Body of pancreas (tissue), 4 donors: ENCODE data around the gene GATA2. TPM values are rescaled to one million over a fixed set of nuclear protein-coding genes. Genes with fewer than 3 reads are reported as not detected.

ENCODE experiments used
- ATAC-seq: fragments of 150-250 bp; one replicate; pipeline ENCODE4 v1.9.1; 2016
- DNase-seq, 4 donors: peaks; one replicate each; pipeline ENCODE4 v3.0.0-alpha.2; 2019
- H3K27ac ChIP-seq, 4 donors: fragments of 200-600 bp; sonication (generic); 1 replicate in 3 of 4; 2 replicates in 1 of 4; pipeline versions ENCODE4 v1.5.1 to v1.6.1; 2016 to 2019; ENCODE audit warnings: mild to moderate bottlenecking in 1 of 4, mixed read lengths in 1 of 4, moderate library complexity in 1 of 4
- H3K27me3 ChIP-seq, 2 donors: fragments of 200-600 bp; sonication (generic); one replicate each; pipeline ENCODE4 v1.6.0; 2016; ENCODE audit warnings: mild to moderate bottlenecking in 1 of 2
- H3K36me3 ChIP-seq, 2 donors: fragments of 200-600 bp; sonication (generic); replicated peaks in 1 of 2; 2 replicates each; pipeline ENCODE4 v1.5.1; 2016; ENCODE audit warnings: low read depth in 2 of 2; ENCODE audit not compliant: insufficient read depth in 1 of 2
- H3K4me1 ChIP-seq: fragments of 200-600 bp; sonication (generic); one replicate; pipeline ENCODE4 v1.6.0; 2016
- H3K4me3 ChIP-seq, 2 donors: fragments of 200-600 bp; sonication (generic); 1 replicate in 1 of 2; 2 replicates in 1 of 2; pipeline ENCODE4 v1.5.1; 2016 to 2019
- H3K9me3 ChIP-seq, 3 donors: fragments of 200-600 bp; sonication (generic); 1 replicate in 2 of 3; 2 replicates in 1 of 3; pipeline ENCODE4 v1.5.1; 2016
- POLR2A ChIP-seq, 3 donors: fragments of 450-650 bp; IDR thresholded peaks; one replicate each; pipeline ENCODE4 v1.6.1; 2016; ENCODE audit warnings: antibody characterized with exemption in 3 of 3, mild to moderate bottlenecking in 2 of 3
- WGBS, 2 donors: methylation state at CpG; one replicate each; pipeline ENCODE4 v1.1.5; 2017; 5-methylcytosine and 5-hydroxymethylcytosine counted together
- intact Hi-C: fragments of 100-400 bp; cut with DNase I; formaldehyde crosslinking; loops from one replicate; pipeline ENCODE4 v1.15.1; 2023
- total RNA-seq, 2 donors: library from RNA; depleted of rRNA; stranded (reverse); fragments of >200 nt; gene quantifications; one replicate each; pipeline ENCODE4 v1.1.0, GENCODE V29; 2016
- TF ChIP-seq, protein P1 (sequence below), 7 experiments: fragments of 450-650 bp in 4 of 7; fragments of 200-600 bp in 3 of 7; sonication (generic) in 3 of 7; IDR thresholded peaks; one replicate each; pipeline ENCODE4 v1.5.1; 2016 to 2019; ENCODE audit warnings: antibody characterized with exemption in 7 of 7

Gene GATA2
- total RNA-seq, 2 donors from 2014 or later = 11.7 to 12.9 TPM

DNA sequence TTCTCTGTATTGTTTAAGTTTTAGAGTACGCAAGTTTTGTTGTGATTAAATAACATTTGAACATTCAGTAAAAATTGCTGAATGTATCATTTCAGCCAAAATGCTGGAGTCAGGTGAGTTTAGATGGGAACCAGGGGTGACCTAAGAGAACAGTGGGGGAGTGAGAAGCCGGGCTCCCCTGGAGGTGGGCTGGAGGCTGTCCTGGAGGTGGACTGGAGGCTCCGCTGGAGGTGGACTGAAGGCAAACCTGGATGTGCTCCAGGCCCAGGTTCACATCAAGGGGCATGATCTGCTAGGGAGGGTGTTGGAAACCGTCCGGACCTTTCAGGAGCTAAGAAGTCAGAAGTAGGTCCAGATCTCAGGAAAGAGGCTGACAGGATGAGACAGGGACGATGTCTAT, 50.1 kb downstream of the GATA2 start:
- H3K4me3 ChIP-seq = no peak overlapping the region
- H3K4me1 ChIP-seq = no peaks in the 10 kb centered on the region
- ATAC-seq (no peak), DNase-seq (no peak)
- no peaks in the 10 kb centered on the region for H3K36me3 ChIP-seq
- intact Hi-C loops = no loop called here
- H3K27ac ChIP-seq = no peak overlapping the region
- no peaks in the 10 kb centered on the region for H3K9me3 ChIP-seq
- no peaks in the 10 kb centered on the region for H3K27me3 ChIP-seq
- 84 to 86% methylated on average over 6 of the region's 6 CpGs for WGBS, 2 donors
- no peak for TF ChIP-seq POLR2A (IDR thresholded peaks at IDR 0.05)
- TF ChIP-seq, protein P1, sequence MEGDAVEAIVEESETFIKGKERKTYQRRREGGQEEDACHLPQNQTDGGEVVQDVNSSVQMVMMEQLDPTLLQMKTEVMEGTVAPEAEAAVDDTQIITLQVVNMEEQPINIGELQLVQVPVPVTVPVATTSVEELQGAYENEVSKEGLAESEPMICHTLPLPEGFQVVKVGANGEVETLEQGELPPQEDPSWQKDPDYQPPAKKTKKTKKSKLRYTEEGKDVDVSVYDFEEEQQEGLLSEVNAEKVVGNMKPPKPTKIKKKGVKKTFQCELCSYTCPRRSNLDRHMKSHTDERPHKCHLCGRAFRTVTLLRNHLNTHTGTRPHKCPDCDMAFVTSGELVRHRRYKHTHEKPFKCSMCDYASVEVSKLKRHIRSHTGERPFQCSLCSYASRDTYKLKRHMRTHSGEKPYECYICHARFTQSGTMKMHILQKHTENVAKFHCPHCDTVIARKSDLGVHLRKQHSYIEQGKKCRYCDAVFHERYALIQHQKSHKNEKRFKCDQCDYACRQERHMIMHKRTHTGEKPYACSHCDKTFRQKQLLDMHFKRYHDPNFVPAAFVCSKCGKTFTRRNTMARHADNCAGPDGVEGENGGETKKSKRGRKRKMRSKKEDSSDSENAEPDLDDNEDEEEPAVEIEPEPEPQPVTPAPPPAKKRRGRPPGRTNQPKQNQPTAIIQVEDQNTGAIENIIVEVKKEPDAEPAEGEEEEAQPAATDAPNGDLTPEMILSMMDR (IDR thresholded peaks at IDR 0.05) = no peak

DNA sequence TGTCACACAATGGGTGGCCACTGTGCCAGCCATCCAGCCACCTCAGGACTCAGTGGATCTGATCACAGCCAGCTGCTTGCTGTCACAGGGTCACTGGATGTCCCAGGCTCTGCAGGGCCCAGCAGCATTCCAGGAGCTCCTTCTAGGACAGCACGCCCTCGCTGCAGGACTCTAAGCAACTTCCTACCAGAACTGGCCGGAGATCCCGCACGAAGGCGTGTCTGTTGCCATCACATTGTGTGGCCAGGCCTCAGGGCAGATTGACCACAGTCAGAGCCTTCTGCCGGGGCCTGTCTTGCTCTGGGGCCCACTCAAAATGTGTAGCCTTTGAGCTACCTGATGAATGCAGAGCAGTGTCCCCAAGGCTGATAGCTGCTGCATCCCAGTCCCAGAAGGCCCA, 50.9 kb downstream of the GATA2 start:
- WGBS, 2 donors = 96% methylated on average over 7 of the region's 7 CpGs; no CpG with 5 or more reads in 1 of the 2 donors
- intact Hi-C loops = no loop called here
- Histone ChIP-seq H3K36me3 (no peaks in the 10 kb centered on the region), H3K4me1 (no peaks in the 10 kb centered on the region), H3K27ac (no peak overlapping the region), H3K27me3 (no peaks in the 10 kb centered on the region), H3K4me3 (no peak overlapping the region), H3K9me3 (no peaks in the 10 kb centered on the region)
- no peak for TF ChIP-seq POLR2A (IDR thresholded peaks at IDR 0.05)
- TF ChIP-seq, protein P1 (IDR thresholded peaks at IDR 0.05) = no peak
- ATAC-seq (no peak), DNase-seq (no peak)

DNA sequence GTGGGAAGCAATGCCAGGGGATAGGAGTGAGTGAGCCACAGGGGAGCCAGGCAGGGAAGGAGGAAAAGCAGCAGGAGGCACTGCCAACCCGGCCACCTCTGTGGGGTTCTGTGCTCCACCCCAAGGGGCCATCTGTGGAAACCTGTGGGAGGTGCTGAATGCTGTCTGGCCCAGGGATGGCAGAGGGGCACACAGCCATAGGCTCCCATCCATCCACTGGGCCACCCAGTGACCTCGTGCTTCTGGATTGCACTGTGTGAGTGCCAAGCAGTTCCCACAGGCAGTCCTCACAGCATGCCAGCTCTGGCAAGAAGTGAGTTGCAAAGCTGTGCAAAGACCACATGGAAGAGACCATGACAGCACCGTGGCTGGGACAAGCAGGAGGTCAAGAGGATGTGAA, 53.8 kb downstream of the GATA2 start:
- 53 to 67% methylated on average over 2 to 3 of the region's 3 CpGs for WGBS, 2 donors
- H3K27me3 ChIP-seq = no peaks in the 10 kb centered on the region
- ATAC-seq = no peak
- H3K4me3 ChIP-seq = no peak overlapping the region
- H3K4me1 ChIP-seq = peaks cover 14% of the 10 kb centered on the region
- DNase-seq = no peak
- no peaks in the 10 kb centered on the region for H3K9me3 ChIP-seq
- intact Hi-C loops = no loop called here
- no peak overlapping the region for H3K27ac ChIP-seq
- TF ChIP-seq, protein P1 (IDR thresholded peaks at IDR 0.05) = no peak
- TF ChIP-seq POLR2A (IDR thresholded peaks at IDR 0.05) = no peak
- H3K36me3 ChIP-seq = no peaks in the 10 kb centered on the region

DNA sequence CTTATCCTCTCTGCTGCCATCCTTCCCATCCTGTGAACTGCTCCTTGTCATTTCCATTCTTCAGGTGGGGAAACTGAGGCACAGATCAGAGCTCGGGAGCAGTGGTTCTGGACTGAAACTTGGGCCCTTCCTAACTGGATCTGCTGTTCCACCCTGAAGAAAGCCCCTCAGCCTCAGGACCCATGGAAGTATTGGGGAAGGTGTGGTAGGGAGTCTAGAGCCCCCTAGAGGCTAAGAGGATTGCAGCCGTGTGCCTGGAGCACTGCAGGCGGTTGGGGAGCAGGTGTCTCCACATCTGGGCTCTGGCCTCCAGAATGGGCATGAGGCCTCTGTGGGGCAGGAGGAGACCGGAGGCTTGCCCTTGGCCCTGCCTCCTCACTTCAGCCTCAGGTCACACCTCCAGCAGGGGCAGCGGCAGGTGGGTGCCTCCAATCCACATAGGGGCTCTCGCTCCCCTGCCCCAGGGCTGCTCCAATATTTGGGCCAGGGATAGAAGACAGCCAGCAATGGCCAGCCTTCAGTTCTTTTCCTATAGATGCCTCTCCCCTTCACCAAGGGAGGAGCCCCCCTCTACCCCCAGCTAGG, 54.4 kb downstream of the GATA2 start:
- ATAC-seq = no peak
- 75 to 94% methylated on average over 3 to 6 of the region's 6 CpGs for WGBS, 2 donors
- Histone ChIP-seq H3K4me3 (no peak overlapping the region), H3K27me3 (no peaks in the 10 kb centered on the region), H3K9me3 (no peaks in the 10 kb centered on the region), H3K4me1 (peaks cover 14% of the 10 kb centered on the region), H3K36me3 (no peaks in the 10 kb centered on the region), H3K27ac (no peak overlapping the region)
- DNase-seq = no peak
- no peak for TF ChIP-seq POLR2A (IDR thresholded peaks at IDR 0.05)
- TF ChIP-seq, protein P1 (IDR thresholded peaks at IDR 0.05) = peak in 4 of 7 experiments; percentile 6 to 28 (median 14)
- intact Hi-C loops = no loop called here

DNA sequence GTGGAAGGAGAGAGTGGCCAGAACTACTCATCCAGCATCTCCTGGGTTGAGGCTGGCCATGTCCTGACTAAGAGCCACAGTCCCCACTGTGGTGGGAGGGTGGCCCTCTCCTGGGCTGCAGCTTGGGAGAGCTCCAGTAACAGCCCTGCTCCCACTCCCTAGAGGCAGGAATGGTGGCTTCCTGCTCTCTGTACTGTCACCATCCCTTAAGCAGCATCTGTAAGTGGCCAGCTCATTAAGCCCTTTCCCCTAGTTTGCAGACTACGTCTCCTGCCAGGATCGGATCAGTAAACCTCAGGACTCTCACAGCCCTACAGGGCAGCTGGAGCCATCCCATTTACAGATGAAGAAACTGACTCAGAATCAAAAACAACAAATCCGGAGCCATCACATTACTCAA, 56.8 kb downstream of the GATA2 start:
- WGBS, 2 donors = 87 to 89% methylated on average over 3 of the region's 3 CpGs

More for the DNA sequence above, 56.8 kb downstream of the GATA2 start:
- TF ChIP-seq, protein P1 (IDR thresholded peaks at IDR 0.05) = no peak
- no peak for TF ChIP-seq POLR2A (IDR thresholded peaks at IDR 0.05)
- Histone ChIP-seq H3K27ac (no peak overlapping the region), H3K4me3 (no peak overlapping the region), H3K9me3 (no peaks in the 10 kb centered on the region), H3K4me1 (peaks cover 28% of the 10 kb centered on the region), H3K36me3 (no peaks in the 10 kb centered on the region), H3K27me3 (no peaks in the 10 kb centered on the region)
- intact Hi-C loops = no loop called here
- DNase-seq (no peak), ATAC-seq (no peak)
